ENCODE measurements around the gene RANBP10. TPM values are rescaled to one million over a fixed set of nuclear protein-coding genes. Genes with fewer than 3 reads are reported as not detected.

The RANBP10 gene
- total and polyA plus RNA-seq, 9 of the 15 experiments (the other 6 are each of a cell fraction or from before 2014, with no cell fraction given) = 0.61 to 19.3 (median 5.9) TPM

DNA sequence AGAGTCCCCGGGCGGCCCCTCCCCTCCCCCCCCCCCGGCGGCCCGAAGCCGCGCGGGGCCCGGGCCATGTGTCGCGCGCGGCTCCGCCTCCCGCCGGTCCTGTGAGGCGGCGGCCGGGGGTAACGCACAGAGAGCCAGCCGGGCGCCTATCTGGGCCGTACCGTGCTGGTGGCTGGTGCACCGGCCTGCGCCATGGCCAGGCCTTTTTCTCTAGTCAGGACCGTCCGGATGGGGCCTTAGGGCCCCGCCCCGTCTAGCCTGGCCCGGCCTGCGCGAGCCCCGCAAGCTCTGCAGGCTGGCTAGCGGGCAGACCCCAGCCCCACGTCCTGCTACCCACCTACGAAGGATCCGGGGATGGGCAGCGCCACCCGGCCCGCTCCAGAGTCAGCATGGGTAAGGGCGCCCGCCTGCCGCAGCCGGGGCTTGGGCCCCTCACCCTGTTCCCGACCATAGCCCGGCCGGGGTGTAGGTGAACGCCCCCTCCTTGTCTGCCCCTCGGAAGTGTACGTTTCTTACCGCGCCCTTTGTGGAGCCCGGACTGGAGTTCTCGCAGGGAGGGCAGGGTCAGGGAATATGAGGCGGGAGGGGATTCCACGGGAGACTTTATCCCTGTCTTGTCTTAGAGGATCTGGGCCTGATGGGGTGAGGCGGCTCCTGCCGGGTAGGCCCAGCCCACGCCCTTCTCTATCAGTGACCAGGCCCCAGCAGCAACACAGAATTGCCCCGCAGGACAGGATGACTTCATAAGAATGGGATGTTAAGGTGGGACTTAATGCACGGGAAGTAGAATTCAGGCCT is 40.9 kb upstream of the RANBP10 start, which contains the start of gene CENPT (continued):
- TF ChIP-seq SAP30 (IDR thresholded peaks at IDR 0.05; ENCODE audit: borderline replicate concordance, insufficient read depth, low read depth, low read length, poor library complexity, severe bottlenecking) = no peak
- TF ChIP-seq MAZ (CRISPR knock-in tag; conservative IDR thresholded peaks at IDR 0.05 in 1 of 2, IDR thresholded peaks at IDR 0.05 in 1 of 2) = no peak
- no peak for TF ChIP-seq PYGO2 (tag; IDR thresholded peaks at IDR 0.05)
- TF ChIP-seq, protein P1, sequence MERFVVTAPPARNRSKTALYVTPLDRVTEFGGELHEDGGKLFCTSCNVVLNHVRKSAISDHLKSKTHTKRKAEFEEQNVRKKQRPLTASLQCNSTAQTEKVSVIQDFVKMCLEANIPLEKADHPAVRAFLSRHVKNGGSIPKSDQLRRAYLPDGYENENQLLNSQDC (CRISPR knock-in tag; IDR thresholded peaks at IDR 0.05) = no peak
- peak; percentile 36 for TF ChIP-seq FIP1L1 (IDR thresholded peaks at IDR 0.05; ENCODE audit: low read depth, low read length, poor library complexity, severe bottlenecking)
- no peak for TF ChIP-seq SREBF2 (CRISPR knock-in tag; IDR thresholded peaks at IDR 0.05)
- TF ChIP-seq, protein P2, sequence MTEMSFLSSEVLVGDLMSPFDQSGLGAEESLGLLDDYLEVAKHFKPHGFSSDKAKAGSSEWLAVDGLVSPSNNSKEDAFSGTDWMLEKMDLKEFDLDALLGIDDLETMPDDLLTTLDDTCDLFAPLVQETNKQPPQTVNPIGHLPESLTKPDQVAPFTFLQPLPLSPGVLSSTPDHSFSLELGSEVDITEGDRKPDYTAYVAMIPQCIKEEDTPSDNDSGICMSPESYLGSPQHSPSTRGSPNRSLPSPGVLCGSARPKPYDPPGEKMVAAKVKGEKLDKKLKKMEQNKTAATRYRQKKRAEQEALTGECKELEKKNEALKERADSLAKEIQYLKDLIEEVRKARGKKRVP (CRISPR knock-in tag; IDR thresholded peaks at IDR 0.05) = no peak
- no peak for TF ChIP-seq RBM34 (IDR thresholded peaks at IDR 0.05; ENCODE audit: borderline replicate concordance, insufficient read depth, low read length)
- TF ChIP-seq E2F3 (CRISPR knock-in tag; IDR thresholded peaks at IDR 0.05) = no peak
- no peak for TF ChIP-seq CBX3 (IDR thresholded peaks at IDR 0.05; ENCODE audit: borderline replicate concordance in 1 of 2, low read length in 2 of 2)
- TF ChIP-seq CHCHD3 (CRISPR knock-in tag; IDR thresholded peaks at IDR 0.05) = no peak
- no peak for TF ChIP-seq MAFK (IDR thresholded peaks at IDR 0.05; ENCODE audit: low read length)
- TF ChIP-seq, protein P3, sequence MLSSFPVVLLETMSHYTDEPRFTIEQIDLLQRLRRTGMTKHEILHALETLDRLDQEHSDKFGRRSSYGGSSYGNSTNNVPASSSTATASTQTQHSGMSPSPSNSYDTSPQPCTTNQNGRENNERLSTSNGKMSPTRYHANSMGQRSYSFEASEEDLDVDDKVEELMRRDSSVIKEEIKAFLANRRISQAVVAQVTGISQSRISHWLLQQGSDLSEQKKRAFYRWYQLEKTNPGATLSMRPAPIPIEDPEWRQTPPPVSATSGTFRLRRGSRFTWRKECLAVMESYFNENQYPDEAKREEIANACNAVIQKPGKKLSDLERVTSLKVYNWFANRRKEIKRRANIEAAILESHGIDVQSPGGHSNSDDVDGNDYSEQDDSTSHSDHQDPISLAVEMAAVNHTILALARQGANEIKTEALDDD (IDR thresholded peaks at IDR 0.05) = no peak
- TF ChIP-seq, protein P4, sequence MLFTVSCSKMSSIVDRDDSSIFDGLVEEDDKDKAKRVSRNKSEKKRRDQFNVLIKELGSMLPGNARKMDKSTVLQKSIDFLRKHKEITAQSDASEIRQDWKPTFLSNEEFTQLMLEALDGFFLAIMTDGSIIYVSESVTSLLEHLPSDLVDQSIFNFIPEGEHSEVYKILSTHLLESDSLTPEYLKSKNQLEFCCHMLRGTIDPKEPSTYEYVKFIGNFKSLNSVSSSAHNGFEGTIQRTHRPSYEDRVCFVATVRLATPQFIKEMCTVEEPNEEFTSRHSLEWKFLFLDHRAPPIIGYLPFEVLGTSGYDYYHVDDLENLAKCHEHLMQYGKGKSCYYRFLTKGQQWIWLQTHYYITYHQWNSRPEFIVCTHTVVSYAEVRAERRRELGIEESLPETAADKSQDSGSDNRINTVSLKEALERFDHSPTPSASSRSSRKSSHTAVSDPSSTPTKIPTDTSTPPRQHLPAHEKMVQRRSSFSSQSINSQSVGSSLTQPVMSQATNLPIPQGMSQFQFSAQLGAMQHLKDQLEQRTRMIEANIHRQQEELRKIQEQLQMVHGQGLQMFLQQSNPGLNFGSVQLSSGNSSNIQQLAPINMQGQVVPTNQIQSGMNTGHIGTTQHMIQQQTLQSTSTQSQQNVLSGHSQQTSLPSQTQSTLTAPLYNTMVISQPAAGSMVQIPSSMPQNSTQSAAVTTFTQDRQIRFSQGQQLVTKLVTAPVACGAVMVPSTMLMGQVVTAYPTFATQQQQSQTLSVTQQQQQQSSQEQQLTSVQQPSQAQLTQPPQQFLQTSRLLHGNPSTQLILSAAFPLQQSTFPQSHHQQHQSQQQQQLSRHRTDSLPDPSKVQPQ (CRISPR knock-in tag; IDR thresholded peaks at IDR 0.05; ENCODE audit: borderline replicate concordance) = no peak
- TF ChIP-seq SIRT6 (IDR thresholded peaks at IDR 0.05; ENCODE audit: low read depth, low read length) = no peak
- no peak for TF ChIP-seq MCM2 (IDR thresholded peaks at IDR 0.05; ENCODE audit: low read depth)
- TF ChIP-seq BCOR (IDR thresholded peaks at IDR 0.05) = no peak
- TF ChIP-seq FOS (IDR thresholded peaks at IDR 0.05; ENCODE audit: extremely low read depth, insufficient read length) = no peak
- peak; percentile 46; the same call in 1 of the 2 replicates for TF ChIP-seq TEAD4 (IDR thresholded peaks at IDR 0.05; ENCODE audit: low read length)
- TF ChIP-seq TEAD4 (CRISPR knock-in tag; IDR thresholded peaks at IDR 0.05; ENCODE audit: borderline replicate concordance) = no peak
- no peak for TF ChIP-seq HDAC6 (IDR thresholded peaks at IDR 0.05; ENCODE audit: low read depth, low read length)
- no peak for TF ChIP-seq RHOXF2B (CRISPR knock-in tag; conservative IDR thresholded peaks at IDR 0.05)
- no peak for TF ChIP-seq TSC22D4 (tag; IDR thresholded peaks at IDR 0.05)
- no peak for TF ChIP-seq POLR2H (tag; IDR thresholded peaks at IDR 0.05; ENCODE audit: low read depth)
